HCT116 (cell line): ENCODE results near the gene ETV7.
"Not testable (repeated sequence)": the region's sequence is repeated elsewhere in the genome, so short reads cannot be mapped to it uniquely, and the experiment has no call there.

Source experiments
- ATF3 ChIP-seq: IDR thresholded peaks from 2 replicates; pipeline ENCODE4 v1.6.1; 2012
- CTCF ChIP-seq, 3 experiments: fragments of 200-600 bp in 1 of 3; sonication (generic) in 1 of 3; IDR thresholded peaks in 2 of 3; conservative IDR thresholded peaks in 1 of 3; 2 replicates each; pipeline ENCODE4 v1.5.1; 2012 to 2017; ENCODE audit warnings: low read depth in 2 of 3, low read length in 2 of 3, antibody characterized with exemption in 1 of 3, borderline replicate concordance in 1 of 3, control low read depth in 1 of 3, mild to moderate bottlenecking in 1 of 3, mixed read lengths in 1 of 3, mixed run types in 1 of 3, moderate library complexity in 1 of 3; ENCODE audit not compliant: insufficient read depth in 1 of 3
- EZH2 ChIP-seq: fragments of 200-600 bp; sonication (generic); IDR thresholded peaks from 2 replicates; pipeline ENCODE4 v1.6.1; 2017; ENCODE audit warnings: antibody characterized with exemption, mixed run types
- FOSL1 ChIP-seq: IDR thresholded peaks from 2 replicates; pipeline ENCODE4 v1.6.1; 2012; ENCODE audit warnings: low read depth
- MAX ChIP-seq: IDR thresholded peaks from 2 replicates; pipeline ENCODE4 v1.6.1; 2012
- POLR2A ChIP-seq: IDR thresholded peaks from 2 replicates; pipeline ENCODE4 v1.7.0; 2011; ENCODE audit warnings: borderline replicate concordance; ENCODE audit not compliant: insufficient read depth, insufficient read length; ENCODE audit errors: extremely low read depth
- POLR2AphosphoS5 ChIP-seq: IDR thresholded peaks from 2 replicates; pipeline ENCODE4 v1.6.1; 2011; ENCODE audit warnings: mild to moderate bottlenecking, low read depth, low read length, moderate library complexity
- REST ChIP-seq: IDR thresholded peaks from 2 replicates; pipeline ENCODE4 v1.6.1; 2012; ENCODE audit warnings: low read depth
- SP1 ChIP-seq: IDR thresholded peaks from 2 replicates; pipeline ENCODE4 v1.6.1; 2012; ENCODE audit warnings: low read depth
- ZBTB33 ChIP-seq: IDR thresholded peaks from 2 replicates; pipeline ENCODE4 v1.6.1; 2011; ENCODE audit warnings: mild to moderate bottlenecking, low read length, moderate library complexity; ENCODE audit not compliant: insufficient replicate concordance; ENCODE audit errors: extremely low read depth
- ZFX ChIP-seq: fragments of 450-650 bp; IDR thresholded peaks from 2 replicates; pipeline ENCODE4 v1.6.1; 2017

- TF ChIP-seq REST; ATF3; POLR2A; CTCF (IDR thresholded peaks at IDR 0.05 in 2 of 3, conservative IDR thresholded peaks at IDR 0.05 in 1 of 3; ENCODE audit: borderline replicate concordance in 1 of 3, insufficient read depth in 1 of 3, low read depth in 2 of 3, low read length in 2 of 3); EZH2; ZBTB33; POLR2AphosphoS5; MAX; SP1; ZFX; FOSL1: not testable (repeated sequence)
Observed at GRCh38 chr6:36338223-36338622, 49.2 kb downstream of the ETV7 start.
